Ovary (tissue), 9 donors: ENCODE measurements around the gene TBC1D16. TPM values are rescaled to one million over a fixed set of nuclear protein-coding genes. Genes with fewer than 3 reads are reported as not detected.

Experiments
- DNase-seq, 5 donors: peaks; one replicate each; pipeline ENCODE4 v3.0.0-alpha.2; 2019 to 2020
- H3K27ac ChIP-seq, 2 donors: fragments of 200-600 bp; one replicate each; pipeline versions ENCODE4 v1.5.1 to v1.8.0; 2019 to 2022
- H3K27me3 ChIP-seq: fragments of 200-600 bp; one replicate; pipeline ENCODE4 v1.8.0; 2022
- H3K36me3 ChIP-seq: fragments of 200-600 bp; sonication (generic); one replicate; pipeline ENCODE4 v1.5.1; 2019
- H3K4me1 ChIP-seq: one replicate; pipeline ENCODE4 v1.8.1; 2013; ENCODE audit warnings: mild to moderate bottlenecking, moderate library complexity; ENCODE audit not compliant: insufficient read depth
- H3K4me3 ChIP-seq: fragments of 200-600 bp; sonication (generic); one replicate; pipeline ENCODE4 v1.5.1; 2017
- H3K9me3 ChIP-seq, 2 donors: fragments of 200-600 bp in 1 of 2; sonication (generic) in 1 of 2; one replicate each; pipeline versions ENCODE4 v1.5.1 to v1.8.1; 2013 to 2019; ENCODE audit warnings: mild to moderate bottlenecking in 1 of 2, moderate library complexity in 1 of 2
- CTCF ChIP-seq, 3 donors: fragments of 450-650 bp in 2 of 3; fragments of 200-600 bp in 1 of 3; IDR thresholded peaks; one replicate each; pipeline versions ENCODE4 v1.5.1 to v1.8.0; 2016 to 2022; ENCODE audit warnings: antibody characterized with exemption in 3 of 3, mild to moderate bottlenecking in 1 of 3
- EP300 ChIP-seq: sonication (generic); formaldehyde crosslinking; IDR thresholded peaks from one replicate; pipeline ENCODE4 v1.6.1; 2017; ENCODE audit warnings: antibody characterized with exemption
- POLR2A ChIP-seq: fragments of 450-650 bp; IDR thresholded peaks from one replicate; pipeline ENCODE4 v1.6.1; 2017; ENCODE audit warnings: antibody characterized with exemption, mild to moderate bottlenecking, moderate library complexity
- WGBS, 3 donors: extraction: QIAGEN DNeasy Blood & Tissue Kit in 1 of 3; methylation state at CpG; one replicate each; pipeline versions ENCODE4 v1.1.5 to v1.1.7; 2013 to 2017; 5-methylcytosine and 5-hydroxymethylcytosine counted together
- intact Hi-C, 4 donors: fragments of 100-400 bp; cut with DNase I; formaldehyde crosslinking; loops; one replicate each; pipeline versions ENCODE4 v1.11.0 to v1.15.1; 2022 to 2023
- polyA plus RNA-seq, 2 donors: library from polyadenylated mRNA; stranded (reverse); fragments of 200-250 nt in 1 of 2; fragments of 350-450 nt in 1 of 2; fragmentation: Illumina TruSeq in 1 of 2; extraction: RNeasy Lipid Tissue Mini Kit (QIAGEN cat#74804) in 1 of 2; gene quantifications; one replicate each; pipeline ENCODE4 v1.2.3, GENCODE V29; 2013 to 2014
- total RNA-seq, 7 donors: library from RNA; depleted of rRNA in 2 of 7; stranded (reverse); fragments of >200 nt in 2 of 7; fragmentation: NEBNext Ultra II Directional in 3 of 7; extraction: Animal tissue kit (Norgen Biotek cat#: 25700) in 3 of 7; gene quantifications; one replicate each; pipeline versions ENCODE4 v1.1.0 to v1.2.4, GENCODE V29; 2016 to 2023
- donor health status: DM: no; HTN: no; CAD: no; lungs with moderate emphysema.
- donor health status: DM: no; HTN: no; CAD: no.
- donor health status: Bipolar disorder and iron deficiency.
- donor health status: DM: yes; HTN: yes; CAD: no.
- donor health status: DM: no; HTN: no; CAD: no.
- donor health status: DM: yes; HTN: yes; CAD: no.

The TBC1D16 gene
- total and polyA plus RNA-seq, 9 donors = 9.3 to 40.5 (median 27.1) TPM

- Histone ChIP-seq H3K27me3 (no peaks in the 10 kb centered on the region), H3K9me3 (no peaks in the 10 kb centered on the region), H3K36me3 (no peaks in the 10 kb centered on the region), H3K4me1 (peaks cover 39% of the 10 kb centered on the region), H3K27ac (peak overlapping the region in 1 of 2 donors; percentile 26), H3K4me3 (no peak overlapping the region)
- peak in 3 of 5 donors; percentile 17 to 38 (median 25) for DNase-seq
- intact Hi-C loops = loop anchor here in 3 of 4 donors (5.0 kb wide), 3 partner anchors 38 to 143 kb away; no protein-coding TSS in a partner anchor
- 63 to 70% (median 70%) methylated on average over 10 of the region's 10 CpGs for WGBS, 3 donors
- TF ChIP-seq POLR2A = no peak
- no peak for TF ChIP-seq EP300
- no peak for TF ChIP-seq CTCF (IDR thresholded peaks at IDR 0.05)
Observed at GRCh38 chr17:79984877-79985276, 50.8 kb downstream of the TBC1D16 start.

GRCh38 chr17:79984045-79984840 is 51.4 kb downstream of the TBC1D16 start:
- intact Hi-C loops = no loop called here
- Histone ChIP-seq H3K36me3 (no peaks in the 10 kb centered on the region), H3K4me1 (peaks cover 38% of the 10 kb centered on the region), H3K27me3 (no peaks in the 10 kb centered on the region), H3K9me3 (no peaks in the 10 kb centered on the region), H3K4me3 (no peak overlapping the region), H3K27ac (peak overlapping the region in 1 of 2 donors; percentile 26)
- peak in 4 of 5 donors; percentile 5 to 16 (median 8) for DNase-seq
- TF ChIP-seq EP300 = no peak
- no peak for TF ChIP-seq CTCF (IDR thresholded peaks at IDR 0.05)
- TF ChIP-seq POLR2A = no peak
- 87 to 91% (median 90%) methylated on average over 5 of the region's 5 CpGs for WGBS, 3 donors

- Histone ChIP-seq H3K4me3 (no peak overlapping the region), H3K27ac (no peak overlapping the region), H3K27me3 (no peaks in the 10 kb centered on the region), H3K4me1 (peaks cover 34% of the 10 kb centered on the region), H3K9me3 (no peaks in the 10 kb centered on the region), H3K36me3 (no peaks in the 10 kb centered on the region)
- DNase-seq = peak in 3 of 5 donors; percentile 9 to 29 (median 19)
- WGBS, 3 donors = 74 to 85% (median 81%) methylated on average over 14 of the region's 14 CpGs
- intact Hi-C loops = no loop called here
- TF ChIP-seq POLR2A = no peak
- TF ChIP-seq CTCF (IDR thresholded peaks at IDR 0.05) = no peak
- TF ChIP-seq EP300 = no peak
Observed at GRCh38 chr17:79983456-79983855, 52.2 kb downstream of the TBC1D16 start.

- WGBS, 3 donors = 92 to 96% (median 94%) methylated on average over 17 of the region's 17 CpGs
- no peaks in the 10 kb centered on the region for H3K36me3 ChIP-seq
- intact Hi-C loops = no loop called here
- no peaks in the 10 kb centered on the region for H3K27me3 ChIP-seq
- H3K27ac ChIP-seq = no peak overlapping the region
- no peak overlapping the region for H3K4me3 ChIP-seq
- peaks cover 33% of the 10 kb centered on the region for H3K4me1 ChIP-seq
- H3K9me3 ChIP-seq = no peaks in the 10 kb centered on the region
- no peak for TF ChIP-seq EP300
- TF ChIP-seq CTCF (IDR thresholded peaks at IDR 0.05) = no peak
- no peak for TF ChIP-seq POLR2A
- peak in 3 of 5 donors; percentile 7 to 25 (median 15) for DNase-seq
Observed at GRCh38 chr17:79982986-79983385, 52.7 kb downstream of the TBC1D16 start.
